Prostate gland (tissue), 2 donors: Measurements from ENCODE around the gene WDR91. TPM values are rescaled to one million over a fixed set of nuclear protein-coding genes. Genes with fewer than 3 reads are reported as not detected.

Experiments used
- DNase-seq: peaks from one replicate; pipeline ENCODE4 v3.0.0-alpha.2; 2019; ENCODE audit warnings: low spot score
- H3K27ac ChIP-seq, 2 donors: fragments of 200-600 bp; sonication (generic); 2 replicates each; pipeline ENCODE4 v1.5.1; 2017 to 2019
- H3K27me3 ChIP-seq: fragments of 200-600 bp; sonication (generic); replicated peaks from 2 replicates; pipeline ENCODE4 v1.5.1; 2019; ENCODE audit not compliant: insufficient read depth
- H3K36me3 ChIP-seq, 2 donors: fragments of 200-600 bp; sonication (generic); 1 replicate in 1 of 2; 2 replicates in 1 of 2; pipeline versions ENCODE4 v1.5.1 to v1.8.1; 2017 to 2019
- H3K4me1 ChIP-seq: fragments of 200-600 bp; sonication (generic); replicated peaks from 2 replicates; pipeline ENCODE4 v1.5.1; 2019
- H3K4me3 ChIP-seq, 2 donors: fragments of 200-600 bp; sonication (generic); 2 replicates each; pipeline ENCODE4 v1.5.1; 2017 to 2019
- H3K9me3 ChIP-seq: fragments of 200-600 bp; sonication (generic); 2 replicates; pipeline ENCODE4 v1.5.1; 2017
- POLR2A ChIP-seq: fragments of 450-650 bp; IDR thresholded peaks from one replicate; pipeline ENCODE4 v1.6.1; 2016; ENCODE audit warnings: antibody characterized with exemption, mild to moderate bottlenecking
- POLR2AphosphoS5 ChIP-seq: sonication (generic); formaldehyde crosslinking; IDR thresholded peaks from one replicate; pipeline ENCODE4 v1.6.1; 2017; ENCODE audit warnings: antibody characterized with exemption
- WGBS: methylation state at CpG from one replicate; pipeline ENCODE4 v1.1.5; 2018; 5-methylcytosine and 5-hydroxymethylcytosine counted together
- intact Hi-C: fragments of 100-400 bp; cut with DNase I; formaldehyde crosslinking; loops from one replicate; pipeline ENCODE4 v1.14.2; 2022
- total RNA-seq, 2 donors: library from RNA; depleted of rRNA; stranded (reverse); fragments of >200 nt; gene quantifications; one replicate each; pipeline ENCODE4 v1.1.0, GENCODE V29; 2016
- TF ChIP-seq, protein P1 (sequence below), 4 experiments: fragments of 200-600 bp in 2 of 4; fragments of 450-650 bp in 2 of 4; sonication (generic) in 2 of 4; IDR thresholded peaks; 1 replicate in 3 of 4; 2 replicates in 1 of 4; pipeline ENCODE4 v1.5.1; 2016 to 2019; ENCODE audit warnings: antibody characterized with exemption in 4 of 4, mild to moderate bottlenecking in 2 of 4, moderate library complexity in 2 of 4

Gene WDR91
- total RNA-seq, 2 donors from 2014 or later: 13.6 to 49.1 TPM

GRCh38 chr7:135200821-135201331, 10.4 kb downstream of the WDR91 start:
- no peaks in the 10 kb centered on the region for H3K9me3 ChIP-seq
- DNase-seq: no peak
- no peak overlapping the region for H3K27ac ChIP-seq
- H3K36me3 ChIP-seq: peaks cover 4 to 5% of the 10 kb centered on the region in 2 donors
- H3K4me3 ChIP-seq: no peak overlapping the region
- TF ChIP-seq POLR2AphosphoS5 (no peak), POLR2A (no peak)
- TF ChIP-seq, protein P1, sequence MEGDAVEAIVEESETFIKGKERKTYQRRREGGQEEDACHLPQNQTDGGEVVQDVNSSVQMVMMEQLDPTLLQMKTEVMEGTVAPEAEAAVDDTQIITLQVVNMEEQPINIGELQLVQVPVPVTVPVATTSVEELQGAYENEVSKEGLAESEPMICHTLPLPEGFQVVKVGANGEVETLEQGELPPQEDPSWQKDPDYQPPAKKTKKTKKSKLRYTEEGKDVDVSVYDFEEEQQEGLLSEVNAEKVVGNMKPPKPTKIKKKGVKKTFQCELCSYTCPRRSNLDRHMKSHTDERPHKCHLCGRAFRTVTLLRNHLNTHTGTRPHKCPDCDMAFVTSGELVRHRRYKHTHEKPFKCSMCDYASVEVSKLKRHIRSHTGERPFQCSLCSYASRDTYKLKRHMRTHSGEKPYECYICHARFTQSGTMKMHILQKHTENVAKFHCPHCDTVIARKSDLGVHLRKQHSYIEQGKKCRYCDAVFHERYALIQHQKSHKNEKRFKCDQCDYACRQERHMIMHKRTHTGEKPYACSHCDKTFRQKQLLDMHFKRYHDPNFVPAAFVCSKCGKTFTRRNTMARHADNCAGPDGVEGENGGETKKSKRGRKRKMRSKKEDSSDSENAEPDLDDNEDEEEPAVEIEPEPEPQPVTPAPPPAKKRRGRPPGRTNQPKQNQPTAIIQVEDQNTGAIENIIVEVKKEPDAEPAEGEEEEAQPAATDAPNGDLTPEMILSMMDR (IDR thresholded peaks at IDR 0.05): no peak
- 55% methylated on average over 3 of the region's 3 CpGs for WGBS
- intact Hi-C loops: no loop called here
- no peaks in the 10 kb centered on the region for H3K27me3 ChIP-seq
- no peaks in the 10 kb centered on the region for H3K4me1 ChIP-seq

- WGBS: 88% methylated on average over 4 of the region's 4 CpGs
- TF ChIP-seq, protein P1 (IDR thresholded peaks at IDR 0.05): no peak
- TF ChIP-seq POLR2AphosphoS5 (no peak), POLR2A (no peak)
Measured at GRCh38 chr7:135199439-135199838, 11.9 kb downstream of the WDR91 start.

DNA sequence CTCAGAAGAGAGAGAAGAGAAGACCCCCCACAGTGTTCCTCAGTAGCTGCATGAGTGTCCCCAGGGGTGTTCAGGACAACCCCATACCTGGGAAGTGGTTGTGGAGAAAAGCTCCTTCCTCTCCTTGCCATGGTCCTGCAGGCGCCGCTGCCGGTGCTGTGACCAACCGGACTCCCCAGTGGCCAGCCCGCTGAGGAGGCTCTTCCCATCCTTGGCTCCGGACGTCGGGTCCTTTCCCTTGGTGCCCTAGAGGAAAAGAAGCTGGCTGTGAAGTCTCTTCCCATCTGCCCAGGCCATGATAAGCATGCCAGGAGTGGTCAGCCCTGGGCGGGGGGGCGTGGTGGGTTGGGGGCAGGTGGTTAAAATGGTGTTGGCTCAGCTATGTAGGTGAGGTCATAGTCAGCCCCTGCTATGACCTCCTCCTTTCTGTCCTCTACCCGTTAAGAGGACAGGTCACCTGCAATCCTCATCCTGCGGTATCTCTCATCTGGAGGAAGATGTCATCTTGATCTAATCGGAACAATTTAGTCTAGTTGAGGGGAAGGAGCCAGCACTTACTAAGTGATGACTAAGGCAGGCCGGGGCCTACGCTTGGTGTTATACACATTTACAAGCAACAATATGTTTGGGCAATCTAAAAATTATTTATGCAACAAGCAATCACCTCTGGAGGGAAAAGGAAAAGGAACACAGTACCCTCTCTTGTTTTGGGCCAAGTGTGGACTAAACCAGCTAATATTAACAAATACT, 13.2 kb downstream of the WDR91 start:
- Histone ChIP-seq H3K9me3 (no peaks in the 10 kb centered on the region), H3K27me3 (no peaks in the 10 kb centered on the region), H3K4me1 (no peaks in the 10 kb centered on the region), H3K4me3 (no peak overlapping the region), H3K27ac (no peak overlapping the region), H3K36me3 (peaks cover 4 to 5% of the 10 kb centered on the region in 2 donors)
- TF ChIP-seq, protein P1 (IDR thresholded peaks at IDR 0.05): no peak
- no peak for TF ChIP-seq POLR2AphosphoS5
- no peak for TF ChIP-seq POLR2A
- no peak for DNase-seq
- intact Hi-C loops: no loop called here
- 94% methylated on average over 15 of the region's 15 CpGs for WGBS

More at GRCh38 chr7:135199439-135199838, 11.9 kb downstream of the WDR91 start:
- intact Hi-C loops: no loop called here
- no peak overlapping the region for H3K27ac ChIP-seq
- H3K4me3 ChIP-seq: no peak overlapping the region
- no peaks in the 10 kb centered on the region for H3K9me3 ChIP-seq
- H3K36me3 ChIP-seq: peaks cover 4 to 5% of the 10 kb centered on the region in 2 donors
- DNase-seq: no peak
- H3K27me3 ChIP-seq: no peaks in the 10 kb centered on the region
- no peaks in the 10 kb centered on the region for H3K4me1 ChIP-seq

DNA sequence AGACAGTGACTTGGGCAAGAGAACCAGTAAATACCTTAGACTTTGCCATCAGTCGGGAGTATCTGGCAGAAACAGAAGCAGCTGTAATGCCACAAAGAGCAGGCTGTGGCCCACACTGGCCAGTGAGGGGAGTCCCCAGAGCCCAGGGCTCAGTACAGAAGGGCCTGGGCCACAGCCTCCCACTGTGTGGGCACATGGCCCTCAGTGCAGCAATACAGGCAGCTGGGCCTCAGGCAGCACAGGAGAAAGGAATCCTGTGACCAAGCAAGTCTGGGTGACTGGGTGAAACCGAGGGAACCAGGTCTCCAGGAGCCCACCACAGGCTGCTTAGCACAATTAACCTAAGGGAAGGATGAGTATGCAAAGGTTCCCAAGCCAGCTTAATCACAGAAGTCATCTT, 14.0 kb downstream of the WDR91 start:
- intact Hi-C loops: no loop called here
- no peak overlapping the region for H3K4me3 ChIP-seq
- no peaks in the 10 kb centered on the region for H3K9me3 ChIP-seq
- H3K27me3 ChIP-seq: no peaks in the 10 kb centered on the region
- peaks cover 4 to 5% of the 10 kb centered on the region in 2 donors for H3K36me3 ChIP-seq
- no peak for DNase-seq
- H3K27ac ChIP-seq: no peak overlapping the region
- TF ChIP-seq, protein P1 (IDR thresholded peaks at IDR 0.05): no peak
- no peak for TF ChIP-seq POLR2A
- no peak for TF ChIP-seq POLR2AphosphoS5
- 89% methylated on average over 2 of the region's 2 CpGs for WGBS
- no peaks in the 10 kb centered on the region for H3K4me1 ChIP-seq
